LNCAP (cell line): Measurements from ENCODE around the gene ETS1.

Experiments
- TF ChIP-seq, protein P1 (sequence below): fragments of 450-650 bp; IDR thresholded peaks from 2 replicates; pipeline ENCODE4 v1.5.1; 2017; ENCODE audit warnings: mild to moderate bottlenecking

ETS1 gene

DNA sequence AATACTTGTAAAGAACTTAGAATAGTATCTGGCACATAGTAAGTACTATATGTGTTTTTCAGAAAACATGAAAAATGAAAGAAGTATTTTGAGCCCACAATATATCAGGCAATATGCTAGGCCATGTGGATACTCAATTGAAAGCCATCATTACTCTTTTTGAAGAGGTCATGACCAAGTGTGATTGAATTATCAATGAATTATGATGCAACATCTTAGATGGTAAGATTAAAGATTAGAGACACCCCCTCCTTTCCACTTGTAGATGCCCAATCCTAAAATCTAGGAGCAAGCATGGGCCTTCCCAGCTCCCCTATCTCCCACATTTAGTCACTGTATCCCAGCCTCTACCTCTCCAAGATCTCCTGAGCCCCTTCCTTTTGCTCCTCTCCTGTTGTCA, 154.4 kb downstream of the ETS1 start:
- TF ChIP-seq, protein P1, sequence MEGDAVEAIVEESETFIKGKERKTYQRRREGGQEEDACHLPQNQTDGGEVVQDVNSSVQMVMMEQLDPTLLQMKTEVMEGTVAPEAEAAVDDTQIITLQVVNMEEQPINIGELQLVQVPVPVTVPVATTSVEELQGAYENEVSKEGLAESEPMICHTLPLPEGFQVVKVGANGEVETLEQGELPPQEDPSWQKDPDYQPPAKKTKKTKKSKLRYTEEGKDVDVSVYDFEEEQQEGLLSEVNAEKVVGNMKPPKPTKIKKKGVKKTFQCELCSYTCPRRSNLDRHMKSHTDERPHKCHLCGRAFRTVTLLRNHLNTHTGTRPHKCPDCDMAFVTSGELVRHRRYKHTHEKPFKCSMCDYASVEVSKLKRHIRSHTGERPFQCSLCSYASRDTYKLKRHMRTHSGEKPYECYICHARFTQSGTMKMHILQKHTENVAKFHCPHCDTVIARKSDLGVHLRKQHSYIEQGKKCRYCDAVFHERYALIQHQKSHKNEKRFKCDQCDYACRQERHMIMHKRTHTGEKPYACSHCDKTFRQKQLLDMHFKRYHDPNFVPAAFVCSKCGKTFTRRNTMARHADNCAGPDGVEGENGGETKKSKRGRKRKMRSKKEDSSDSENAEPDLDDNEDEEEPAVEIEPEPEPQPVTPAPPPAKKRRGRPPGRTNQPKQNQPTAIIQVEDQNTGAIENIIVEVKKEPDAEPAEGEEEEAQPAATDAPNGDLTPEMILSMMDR = no peak

DNA sequence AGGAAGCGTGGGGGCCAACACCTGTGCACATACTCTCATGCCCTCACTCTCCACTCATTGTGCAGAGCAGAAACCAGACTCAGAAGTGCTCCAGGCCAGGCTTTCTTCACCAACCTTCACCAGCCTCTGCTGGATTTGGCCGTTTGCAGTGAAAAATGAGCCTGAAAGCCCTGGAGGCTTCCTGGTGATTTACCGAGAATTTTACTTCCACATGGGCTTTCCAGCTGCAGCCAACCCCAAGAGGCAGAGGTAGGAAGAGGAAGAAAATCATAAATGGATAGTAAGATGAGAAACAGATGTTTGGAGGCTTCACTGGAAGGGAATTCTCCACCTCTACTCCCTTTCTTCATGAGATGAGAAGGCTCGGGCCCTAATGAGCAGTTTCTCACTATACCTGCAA, 155.4 kb downstream of the ETS1 start:
- TF ChIP-seq, protein P1 = no peak

DNA sequence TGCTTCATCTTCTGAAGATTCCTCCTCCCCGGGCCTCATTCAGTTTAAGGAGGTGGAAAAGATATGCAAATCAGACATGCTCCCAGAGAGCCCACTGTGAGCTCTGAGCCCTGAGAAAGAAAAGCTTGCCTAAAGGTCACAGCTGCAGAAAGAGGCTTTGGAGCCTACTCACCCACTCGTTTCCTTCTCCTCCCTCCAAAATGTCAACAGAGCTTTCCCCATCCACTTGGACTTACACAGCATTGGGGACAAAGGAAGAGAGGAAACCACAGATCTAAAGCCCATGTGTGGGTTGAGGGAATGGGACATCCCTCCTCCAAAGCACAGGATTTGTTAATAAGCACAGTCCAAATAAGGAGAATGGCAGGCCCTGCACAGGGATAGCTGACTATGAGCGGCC, 158.4 kb downstream of the ETS1 start:
- TF ChIP-seq, protein P1 = no peak

DNA sequence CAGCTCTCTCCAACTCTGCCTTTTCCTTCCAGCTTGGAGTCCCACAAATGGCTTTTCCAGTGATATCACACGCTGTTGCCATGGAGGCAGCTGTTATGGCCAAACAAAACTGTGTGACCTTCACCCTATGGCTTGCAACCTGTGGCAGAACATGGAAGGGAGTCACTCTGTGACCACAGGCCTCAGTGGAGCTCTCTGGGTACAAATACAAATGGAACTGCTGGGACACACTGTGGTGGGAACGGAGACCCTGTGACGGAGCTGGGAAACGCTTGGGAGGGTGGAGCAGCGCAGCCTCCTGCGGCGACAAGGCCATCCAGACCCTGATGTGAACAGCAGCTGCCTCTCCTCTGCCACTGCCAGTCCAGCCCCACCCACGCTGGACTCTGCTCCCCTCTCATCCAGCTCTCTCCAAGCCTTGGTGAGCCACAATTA, 162.5 kb downstream of the ETS1 start:
- TF ChIP-seq, protein P1 = no peak

DNA sequence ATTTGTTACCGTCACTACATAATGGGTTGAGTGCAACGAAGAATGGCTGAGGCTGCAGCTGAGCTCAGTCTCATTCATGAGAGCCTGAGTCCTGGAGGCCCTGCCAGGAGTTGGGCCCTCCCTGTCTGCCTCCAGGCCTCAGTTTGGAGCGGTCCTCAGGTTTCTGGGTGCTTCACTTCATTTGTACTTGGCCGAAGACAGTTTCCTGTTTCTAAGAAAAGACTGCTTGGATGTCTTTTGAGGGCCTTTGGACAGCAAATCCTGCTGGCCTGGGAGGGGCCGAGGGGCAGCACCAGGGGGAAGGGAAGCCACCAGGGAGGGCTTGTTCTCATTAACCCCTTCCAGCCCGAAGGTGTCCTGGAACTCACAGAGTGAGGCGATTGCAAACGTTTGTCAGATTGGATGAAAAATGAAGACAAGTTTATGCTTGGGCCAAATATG, 163.1 kb downstream of the ETS1 start:
- TF ChIP-seq, protein P1 = no peak

DNA sequence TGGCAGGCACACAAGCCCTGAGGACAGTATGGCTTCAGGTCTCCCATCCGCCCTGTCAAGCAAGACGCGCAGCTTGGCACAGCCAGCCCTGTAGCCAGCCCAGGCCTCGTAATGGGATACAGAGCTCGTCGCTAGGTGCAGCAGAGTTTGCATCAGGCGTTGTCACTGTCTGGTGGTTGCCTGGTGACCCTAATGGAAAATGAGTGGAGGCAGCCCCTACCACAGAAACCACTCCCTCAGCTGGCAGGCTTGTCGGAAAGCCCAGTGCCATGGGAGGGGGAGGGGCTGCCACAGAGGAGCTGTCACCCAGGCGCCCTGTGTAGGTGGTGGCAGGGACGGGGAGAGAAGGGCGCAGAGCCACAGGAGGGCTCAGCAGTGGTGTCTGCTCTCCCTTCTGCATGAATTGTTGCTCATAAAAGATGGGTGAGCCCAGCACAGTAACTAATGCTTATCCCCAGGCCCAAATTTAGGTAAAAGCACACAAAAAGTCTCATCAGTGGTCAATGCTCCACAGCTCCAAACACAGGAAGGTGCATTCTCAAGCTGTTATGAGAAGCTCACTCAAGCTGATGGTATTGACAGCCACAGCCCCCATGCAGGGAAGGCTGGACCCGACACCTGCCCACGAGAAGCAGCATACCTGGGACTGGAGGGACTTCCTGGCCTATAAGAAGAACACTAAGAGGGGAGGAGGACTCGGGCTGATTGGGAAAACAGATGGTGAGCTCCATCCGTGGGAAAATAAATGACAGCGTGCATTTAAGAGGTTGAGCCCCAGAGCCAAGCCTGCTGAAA, 164.6 kb downstream of the ETS1 start:
- TF ChIP-seq, protein P1 = no peak

DNA sequence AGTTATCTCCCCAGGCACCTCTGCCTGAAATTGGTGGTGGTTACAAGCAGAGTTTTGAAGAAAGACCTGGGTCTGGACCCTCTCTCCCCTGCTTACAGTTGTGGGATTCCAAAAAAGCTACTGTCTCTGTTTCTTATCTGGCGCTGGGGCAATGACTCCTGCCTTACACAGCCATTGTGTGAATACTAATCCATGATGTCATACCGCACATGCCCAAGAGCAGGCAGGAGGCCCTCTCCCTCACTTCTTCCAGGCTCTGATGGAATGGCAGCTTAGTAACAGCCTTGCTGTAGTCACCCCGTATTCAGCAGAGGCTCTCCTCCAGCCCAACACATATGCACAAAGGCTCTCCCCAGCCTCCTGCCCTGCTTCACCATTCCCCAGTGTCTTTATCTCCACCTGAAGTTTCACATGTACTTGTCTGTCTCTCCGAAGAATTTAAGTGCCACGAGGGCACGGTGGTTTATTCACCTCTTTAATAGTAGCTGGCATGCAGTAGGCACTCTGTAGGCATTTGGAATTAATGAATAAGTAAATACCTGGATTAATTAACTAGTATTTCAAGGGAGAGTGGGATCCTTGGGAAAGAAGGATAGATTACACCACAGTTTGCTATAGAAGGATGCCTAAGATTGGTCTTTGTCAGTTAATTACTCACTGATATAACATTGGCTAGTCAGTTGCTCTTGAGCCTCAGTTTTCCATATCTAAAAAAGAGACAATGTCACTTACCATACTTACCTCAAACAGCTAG, 165.6 kb downstream of the ETS1 start:
- TF ChIP-seq, protein P1 = no peak
